ENCODE data around the gene RAD51AP1.

Gene RAD51AP1

DNA sequence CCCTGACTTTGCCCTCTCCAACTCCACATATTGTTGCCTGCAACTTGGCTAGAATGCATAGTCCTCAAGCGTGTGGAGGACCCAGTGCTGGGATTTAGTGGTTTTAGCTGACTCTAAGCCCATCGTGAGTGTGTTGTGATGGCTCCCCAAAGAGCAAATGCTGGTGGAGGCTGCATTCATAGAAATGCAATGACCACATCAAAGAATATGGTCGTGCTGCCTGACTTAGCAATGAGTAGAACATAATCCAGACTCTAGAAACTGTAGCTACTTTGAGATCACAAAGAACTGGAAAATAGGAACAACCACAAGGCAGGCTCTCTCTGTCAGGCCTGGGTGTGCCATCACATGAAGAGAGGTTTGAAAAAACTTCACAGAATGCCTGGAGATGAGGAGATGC lies 24.6 kb downstream of the RAD51AP1 start:
- no peak for DNase-seq (ENCODE audit: low read depth)
- no peak overlapping the region for H3K4me3 ChIP-seq (ENCODE audit: low read depth, low read length)
- no peak for TF ChIP-seq MYC (IDR thresholded peaks at IDR 0.05; ENCODE audit: low read depth, low read length)
- no peak for TF ChIP-seq CTCF (IDR thresholded peaks at IDR 0.05; ENCODE audit: low read depth, low read length)
- TF ChIP-seq POLR2A (IDR thresholded peaks at IDR 0.05; ENCODE audit: extremely low read depth, insufficient read length) = no peak
- no peak for TF ChIP-seq MAX (IDR thresholded peaks at IDR 0.05; ENCODE audit: low read depth, low read length)

GRCh38 chr12:4564818-4565217 lies 26.1 kb downstream of the RAD51AP1 start:
- no peak for TF ChIP-seq MAX (IDR thresholded peaks at IDR 0.05; ENCODE audit: low read depth, low read length)
- TF ChIP-seq MYC (IDR thresholded peaks at IDR 0.05; ENCODE audit: low read depth, low read length) = no peak
- no peak for TF ChIP-seq CTCF (IDR thresholded peaks at IDR 0.05; ENCODE audit: low read depth, low read length)
- DNase-seq (ENCODE audit: low read depth) = no peak
- H3K4me3 ChIP-seq (ENCODE audit: low read depth, low read length) = no peak overlapping the region

- no peak for TF ChIP-seq MYC (IDR thresholded peaks at IDR 0.05; ENCODE audit: low read depth, low read length)
- no peak for TF ChIP-seq MAX (IDR thresholded peaks at IDR 0.05; ENCODE audit: low read depth, low read length)
- no peak for TF ChIP-seq CTCF (IDR thresholded peaks at IDR 0.05; ENCODE audit: low read depth, low read length)
- no peak for TF ChIP-seq POLR2A (IDR thresholded peaks at IDR 0.05; ENCODE audit: extremely low read depth, insufficient read length)
- no peak overlapping the region for H3K4me3 ChIP-seq (ENCODE audit: low read depth, low read length)
- no peak for DNase-seq (ENCODE audit: low read depth)
Measured at GRCh38 chr12:4566474-4566873, 27.8 kb downstream of the RAD51AP1 start.

- no peak overlapping the region for H3K4me3 ChIP-seq (ENCODE audit: low read depth, low read length)
- TF ChIP-seq MYC (IDR thresholded peaks at IDR 0.05; ENCODE audit: low read depth, low read length) (no peak), POLR2A (IDR thresholded peaks at IDR 0.05; ENCODE audit: extremely low read depth, insufficient read length) (no peak), MAX (IDR thresholded peaks at IDR 0.05; ENCODE audit: low read depth, low read length) (no peak), CTCF (IDR thresholded peaks at IDR 0.05; ENCODE audit: low read depth, low read length) (no peak)
- DNase-seq (ENCODE audit: low read depth) = peak; percentile 16
Measured at GRCh38 chr12:4567073-4567881, 28.6 kb downstream of the RAD51AP1 start.

DNA sequence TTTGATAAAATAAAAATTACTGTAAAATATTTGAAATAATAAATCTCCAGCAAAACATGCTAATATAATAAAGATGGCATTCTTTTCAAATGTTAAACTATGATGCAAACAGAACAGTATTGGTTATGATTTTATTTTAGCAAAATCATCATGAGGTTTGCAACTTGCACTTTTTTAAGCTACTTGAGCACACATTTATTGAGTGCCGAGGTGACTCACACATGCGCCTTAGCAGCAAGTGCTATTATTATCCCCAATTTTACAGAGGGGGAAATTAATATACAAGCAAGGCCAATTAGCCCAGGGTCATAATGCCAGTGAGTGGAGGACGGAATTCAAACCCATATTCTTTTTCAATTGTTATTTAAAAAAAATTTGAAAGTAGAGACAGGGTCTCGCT lies 30.6 kb downstream of the RAD51AP1 start:
- no peak for DNase-seq (ENCODE audit: low read depth)
- TF ChIP-seq POLR2A (IDR thresholded peaks at IDR 0.05; ENCODE audit: extremely low read depth, insufficient read length) (no peak), CTCF (IDR thresholded peaks at IDR 0.05; ENCODE audit: low read depth, low read length) (no peak), MAX (IDR thresholded peaks at IDR 0.05; ENCODE audit: low read depth, low read length) (no peak), MYC (IDR thresholded peaks at IDR 0.05; ENCODE audit: low read depth, low read length) (no peak)
- H3K4me3 ChIP-seq (ENCODE audit: low read depth, low read length) = no peak overlapping the region

Measured in NB4 (cell line).